GM23338 (cell line): ENCODE measurements around the gene GRIN2B.

Experiments used
- CREB1 ChIP-seq: fragments of 250-450 bp; sonication (Bioruptor Pico); IDR thresholded peaks from 2 replicates; pipeline ENCODE4 v1.5.0; 2020; ENCODE audit warnings: low read depth, mild to moderate bottlenecking, moderate library complexity
- EZH2 ChIP-seq: fragments of 200-600 bp; sonication (generic); IDR thresholded peaks from one replicate; pipeline ENCODE4 v1.8.0; 2017; ENCODE audit warnings: antibody characterized with exemption, mild to moderate bottlenecking, low read depth; ENCODE audit not compliant: unreplicated experiment
- EZH2phosphoT487 ChIP-seq: fragments of 200-600 bp; sonication (generic); IDR thresholded peaks from one replicate; pipeline ENCODE4 v1.8.1; 2018; ENCODE audit warnings: antibody characterized with exemption; ENCODE audit not compliant: unreplicated experiment
- JUNB ChIP-seq: IDR thresholded peaks from one replicate; pipeline ENCODE4 v1.6.1; 2016; ENCODE audit warnings: antibody characterized with exemption; ENCODE audit not compliant: unreplicated experiment
- NANOG ChIP-seq: IDR thresholded peaks from 2 replicates; pipeline ENCODE4 v1.6.1; 2016; ENCODE audit warnings: antibody characterized with exemption, borderline replicate concordance
- POLR2AphosphoS5 ChIP-seq: IDR thresholded peaks from 2 replicates; pipeline ENCODE4 v1.6.1; 2016; ENCODE audit warnings: antibody characterized with exemption, low read depth
- STAT1 ChIP-seq: IDR thresholded peaks from one replicate; pipeline ENCODE4 v1.6.1; 2016; ENCODE audit warnings: antibody characterized with exemption; ENCODE audit not compliant: unreplicated experiment
- ZNF114 ChIP-seq: fragments of 250-450 bp; sonication (Bioruptor Pico); IDR thresholded peaks from 2 replicates; pipeline ENCODE4 v1.5.0; 2020; ENCODE audit warnings: mild to moderate bottlenecking, moderate library complexity
- ZNF331 ChIP-seq: fragments of 250-450 bp; sonication (Bioruptor Pico); IDR thresholded peaks from 2 replicates; pipeline ENCODE4 v1.5.0; 2020; ENCODE audit warnings: low read depth, mild to moderate bottlenecking, moderate library complexity
- TF ChIP-seq, protein P1 (sequence below), 2 experiments: fragments of 200-600 bp in 1 of 2; sonication (generic) in 1 of 2; conservative IDR thresholded peaks; 2 replicates each; pipeline versions ENCODE4 v1.5.1 to v1.6.1; 2016 to 2017; ENCODE audit warnings: antibody characterized with exemption in 2 of 2, low read depth in 2 of 2, mild to moderate bottlenecking in 2 of 2, moderate library complexity in 1 of 2
- TF ChIP-seq, protein P2 (sequence below): IDR thresholded peaks from one replicate; pipeline ENCODE4 v1.6.1; 2018; ENCODE audit warnings: antibody characterized with exemption; ENCODE audit not compliant: unreplicated experiment
- TF ChIP-seq, protein P3 (sequence below): IDR thresholded peaks from 2 replicates; pipeline ENCODE4 v1.6.1; 2016; ENCODE audit warnings: antibody characterized with exemption

DNA sequence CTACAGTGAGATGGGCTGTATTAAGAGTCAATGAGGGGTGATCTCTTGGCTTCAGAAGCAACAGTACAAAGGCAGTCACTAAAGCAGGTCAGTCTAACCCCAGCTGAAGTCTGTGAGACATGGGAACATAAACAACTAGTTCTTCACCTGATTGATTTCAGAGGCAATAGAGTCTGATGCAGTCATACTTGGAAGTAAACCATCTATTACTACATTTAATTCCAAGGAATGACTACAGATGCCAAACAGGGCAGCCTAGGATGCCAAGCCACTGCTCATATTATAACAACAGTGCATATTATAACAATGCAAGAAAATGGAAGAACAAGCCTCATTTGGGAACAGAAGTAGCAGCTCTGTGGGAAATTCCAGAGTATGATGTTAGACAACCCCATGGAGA, 35.8 kb downstream of the GRIN2B start:
- TF ChIP-seq EZH2 (no peak), EZH2phosphoT487 (no peak), POLR2AphosphoS5 (no peak), ZNF331 (CRISPR knock-in tag) (no peak), JUNB (no peak), NANOG (no peak), CREB1 (no peak), STAT1 (no peak), ZNF114 (CRISPR knock-in tag) (no peak)
- TF ChIP-seq, protein P1, sequence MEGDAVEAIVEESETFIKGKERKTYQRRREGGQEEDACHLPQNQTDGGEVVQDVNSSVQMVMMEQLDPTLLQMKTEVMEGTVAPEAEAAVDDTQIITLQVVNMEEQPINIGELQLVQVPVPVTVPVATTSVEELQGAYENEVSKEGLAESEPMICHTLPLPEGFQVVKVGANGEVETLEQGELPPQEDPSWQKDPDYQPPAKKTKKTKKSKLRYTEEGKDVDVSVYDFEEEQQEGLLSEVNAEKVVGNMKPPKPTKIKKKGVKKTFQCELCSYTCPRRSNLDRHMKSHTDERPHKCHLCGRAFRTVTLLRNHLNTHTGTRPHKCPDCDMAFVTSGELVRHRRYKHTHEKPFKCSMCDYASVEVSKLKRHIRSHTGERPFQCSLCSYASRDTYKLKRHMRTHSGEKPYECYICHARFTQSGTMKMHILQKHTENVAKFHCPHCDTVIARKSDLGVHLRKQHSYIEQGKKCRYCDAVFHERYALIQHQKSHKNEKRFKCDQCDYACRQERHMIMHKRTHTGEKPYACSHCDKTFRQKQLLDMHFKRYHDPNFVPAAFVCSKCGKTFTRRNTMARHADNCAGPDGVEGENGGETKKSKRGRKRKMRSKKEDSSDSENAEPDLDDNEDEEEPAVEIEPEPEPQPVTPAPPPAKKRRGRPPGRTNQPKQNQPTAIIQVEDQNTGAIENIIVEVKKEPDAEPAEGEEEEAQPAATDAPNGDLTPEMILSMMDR (conservative IDR thresholded peaks at IDR 0.05; ENCODE audit: low read depth in 2 of 2) = no peak
- TF ChIP-seq, protein P2, sequence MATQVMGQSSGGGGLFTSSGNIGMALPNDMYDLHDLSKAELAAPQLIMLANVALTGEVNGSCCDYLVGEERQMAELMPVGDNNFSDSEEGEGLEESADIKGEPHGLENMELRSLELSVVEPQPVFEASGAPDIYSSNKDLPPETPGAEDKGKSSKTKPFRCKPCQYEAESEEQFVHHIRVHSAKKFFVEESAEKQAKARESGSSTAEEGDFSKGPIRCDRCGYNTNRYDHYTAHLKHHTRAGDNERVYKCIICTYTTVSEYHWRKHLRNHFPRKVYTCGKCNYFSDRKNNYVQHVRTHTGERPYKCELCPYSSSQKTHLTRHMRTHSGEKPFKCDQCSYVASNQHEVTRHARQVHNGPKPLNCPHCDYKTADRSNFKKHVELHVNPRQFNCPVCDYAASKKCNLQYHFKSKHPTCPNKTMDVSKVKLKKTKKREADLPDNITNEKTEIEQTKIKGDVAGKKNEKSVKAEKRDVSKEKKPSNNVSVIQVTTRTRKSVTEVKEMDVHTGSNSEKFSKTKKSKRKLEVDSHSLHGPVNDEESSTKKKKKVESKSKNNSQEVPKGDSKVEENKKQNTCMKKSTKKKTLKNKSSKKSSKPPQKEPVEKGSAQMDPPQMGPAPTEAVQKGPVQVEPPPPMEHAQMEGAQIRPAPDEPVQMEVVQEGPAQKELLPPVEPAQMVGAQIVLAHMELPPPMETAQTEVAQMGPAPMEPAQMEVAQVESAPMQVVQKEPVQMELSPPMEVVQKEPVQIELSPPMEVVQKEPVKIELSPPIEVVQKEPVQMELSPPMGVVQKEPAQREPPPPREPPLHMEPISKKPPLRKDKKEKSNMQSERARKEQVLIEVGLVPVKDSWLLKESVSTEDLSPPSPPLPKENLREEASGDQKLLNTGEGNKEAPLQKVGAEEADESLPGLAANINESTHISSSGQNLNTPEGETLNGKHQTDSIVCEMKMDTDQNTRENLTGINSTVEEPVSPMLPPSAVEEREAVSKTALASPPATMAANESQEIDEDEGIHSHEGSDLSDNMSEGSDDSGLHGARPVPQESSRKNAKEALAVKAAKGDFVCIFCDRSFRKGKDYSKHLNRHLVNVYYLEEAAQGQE = no peak
- TF ChIP-seq, protein P3, sequence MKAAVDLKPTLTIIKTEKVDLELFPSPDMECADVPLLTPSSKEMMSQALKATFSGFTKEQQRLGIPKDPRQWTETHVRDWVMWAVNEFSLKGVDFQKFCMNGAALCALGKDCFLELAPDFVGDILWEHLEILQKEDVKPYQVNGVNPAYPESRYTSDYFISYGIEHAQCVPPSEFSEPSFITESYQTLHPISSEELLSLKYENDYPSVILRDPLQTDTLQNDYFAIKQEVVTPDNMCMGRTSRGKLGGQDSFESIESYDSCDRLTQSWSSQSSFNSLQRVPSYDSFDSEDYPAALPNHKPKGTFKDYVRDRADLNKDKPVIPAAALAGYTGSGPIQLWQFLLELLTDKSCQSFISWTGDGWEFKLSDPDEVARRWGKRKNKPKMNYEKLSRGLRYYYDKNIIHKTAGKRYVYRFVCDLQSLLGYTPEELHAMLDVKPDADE = no peak
